ENCODE results near the gene GPC3. TPM values are rescaled to one million over a fixed set of nuclear protein-coding genes. Genes with fewer than 3 reads are reported as not detected.
"Not testable (repeated sequence)": the region's sequence is repeated elsewhere in the genome, so short reads cannot be mapped to it uniquely, and the experiment has no call there.

GPC3 gene
- not detected in 2 replicates for total RNA-seq

DNA sequence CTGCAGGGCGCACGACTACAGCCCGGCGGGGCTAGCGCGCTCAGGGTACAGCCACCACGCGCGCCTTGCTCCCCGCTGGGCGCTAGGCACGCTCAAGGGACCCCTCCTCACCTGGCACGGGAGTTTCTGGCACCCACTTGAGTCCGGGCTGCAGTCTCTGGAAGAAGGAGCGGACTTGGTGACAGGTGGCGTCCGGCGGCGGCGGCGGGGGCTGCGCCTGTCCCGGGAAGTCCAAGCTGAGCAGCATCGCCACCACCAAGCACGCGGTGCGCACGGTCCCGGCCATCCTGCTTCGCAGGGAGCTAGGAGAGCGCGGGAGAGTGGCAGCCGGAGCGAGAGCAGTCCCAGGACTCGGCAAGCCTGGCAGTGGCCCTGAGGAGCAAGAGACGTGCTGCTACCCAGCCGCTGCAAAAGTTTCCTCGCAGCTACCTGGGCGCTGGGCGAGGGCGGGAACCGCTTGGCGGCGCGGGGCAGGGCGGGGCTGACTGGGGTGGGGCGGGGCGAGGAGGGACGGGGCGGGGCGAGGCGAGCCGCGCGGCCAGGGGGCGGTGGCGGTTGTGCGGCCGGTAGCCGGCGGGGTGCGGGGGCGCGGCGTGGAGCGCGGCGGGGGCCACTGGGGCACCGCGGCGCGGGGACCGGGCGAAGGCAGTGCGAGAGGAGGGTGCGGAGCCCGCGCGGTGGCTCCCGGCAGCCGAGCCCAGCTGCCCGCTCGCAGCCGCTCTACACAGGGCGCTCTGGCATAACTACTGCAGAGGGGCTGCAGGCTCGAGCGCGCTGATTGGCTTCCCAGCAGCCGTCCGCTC is at the start of gene GPC3:
Gene GPC3, minus strand, starts transcription at position 431 of the 803 bp plus-strand sequence.
- DNase-seq (ENCODE audit: low read depth in 2 of 2), result peak; percentile 6 to 25

GRCh38 chrX:134032441-134032840 is 47.0 kb upstream of the GPC3 start:
- DNase-seq (ENCODE audit: low read depth in 2 of 2), result no peak

- peak; percentile 27 to 42 for DNase-seq (ENCODE audit: low read depth in 2 of 2)
Observed at GRCh38 chrX:134026565-134027311, 41.3 kb upstream of the GPC3 start.

DNA sequence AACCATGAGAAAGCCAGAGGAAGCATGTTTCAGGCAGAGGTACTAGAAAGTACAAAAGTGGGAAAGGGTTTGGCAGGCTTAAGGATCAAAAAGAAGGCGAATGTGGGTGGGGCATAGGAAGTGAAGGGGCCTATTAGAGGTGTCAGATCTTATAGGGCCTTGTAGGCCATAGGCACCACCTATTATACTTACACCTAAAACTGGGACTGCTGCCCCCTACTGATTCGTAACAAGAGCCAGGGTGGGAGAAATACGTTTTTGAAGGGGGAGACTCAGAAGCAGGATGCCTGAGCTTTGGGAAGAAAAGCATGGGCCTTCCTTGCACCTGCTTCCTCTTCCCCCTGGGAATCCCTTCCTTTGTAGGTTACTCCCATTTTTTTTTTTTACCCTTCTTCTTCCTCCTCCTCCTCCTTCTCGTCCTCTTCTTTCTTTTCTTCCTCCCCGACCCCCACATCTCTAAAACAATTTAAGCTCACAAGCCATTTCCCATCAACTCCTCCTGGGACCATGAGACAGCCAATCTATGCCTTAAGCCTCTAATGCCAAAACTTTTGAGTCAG is 40.7 kb upstream of the GPC3 start:
- no peak for DNase-seq (ENCODE audit: low read depth in 2 of 2)

DNA sequence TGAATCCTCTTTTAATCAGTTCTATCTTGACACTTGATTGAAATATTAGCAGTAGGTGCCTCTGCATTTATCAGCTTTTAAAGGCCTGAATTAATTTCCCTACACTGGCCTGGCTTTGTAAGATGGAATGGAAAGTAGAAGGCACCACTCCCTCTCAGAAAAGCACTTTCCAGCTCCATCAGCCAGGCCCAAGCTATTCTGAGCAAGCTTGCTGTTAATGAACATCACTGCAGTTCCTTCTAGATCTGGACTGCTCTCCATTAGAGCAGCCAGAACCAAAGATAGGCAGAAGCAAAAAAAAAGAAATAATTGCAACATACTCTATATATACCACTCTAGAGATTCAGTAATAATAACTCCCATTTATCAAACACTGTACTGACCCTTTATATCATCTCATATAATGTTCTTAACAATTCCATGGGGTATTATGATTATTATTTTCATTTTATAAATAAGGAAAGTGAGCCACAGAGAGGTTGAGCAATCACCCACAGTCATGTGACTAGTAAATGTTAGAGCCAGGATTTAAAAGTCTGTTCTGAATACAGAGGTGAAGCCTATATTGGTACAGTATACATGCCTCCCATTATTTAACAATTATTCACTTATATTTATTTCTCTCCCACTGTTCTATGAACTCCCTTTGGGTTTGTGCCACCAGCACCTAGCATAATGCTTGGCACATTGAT is 39.4 kb upstream of the GPC3 start:
- no peak for DNase-seq (ENCODE audit: low read depth in 2 of 2)

- no peak for DNase-seq (ENCODE audit: low read depth in 2 of 2)
Observed at GRCh38 chrX:134023851-134024281, 38.5 kb upstream of the GPC3 start.

- no peak for DNase-seq (ENCODE audit: low read depth in 2 of 2)
Observed at GRCh38 chrX:134020910-134021309, 35.5 kb upstream of the GPC3 start.

GRCh38 chrX:134019567-134020206 is 34.3 kb upstream of the GPC3 start:
- no peak for DNase-seq (ENCODE audit: low read depth in 2 of 2)

GRCh38 chrX:134016309-134016708 is 30.9 kb upstream of the GPC3 start:
- DNase-seq (ENCODE audit: low read depth in 2 of 2), result not testable (repeated sequence)

DNA sequence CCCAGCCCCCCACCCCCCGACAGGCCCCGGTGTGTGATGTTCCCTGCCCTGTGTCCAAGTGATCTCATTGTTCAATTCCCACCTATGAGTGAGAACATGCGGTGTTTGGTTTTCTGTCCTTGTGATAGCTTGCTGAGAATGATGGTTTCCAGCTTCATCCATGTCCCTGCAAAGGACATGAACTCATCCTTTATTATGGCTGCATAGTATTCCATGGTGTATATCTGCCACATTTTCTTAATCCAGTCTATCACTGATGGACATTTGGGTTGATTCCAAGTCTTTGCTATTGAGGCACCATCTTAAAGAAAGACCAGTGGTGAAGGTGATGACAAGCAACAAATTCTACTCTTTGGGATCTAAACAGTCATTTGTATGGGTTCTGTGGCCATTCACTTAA is 30.1 kb upstream of the GPC3 start:
- DNase-seq (ENCODE audit: low read depth in 2 of 2), result not testable (repeated sequence)

DNA sequence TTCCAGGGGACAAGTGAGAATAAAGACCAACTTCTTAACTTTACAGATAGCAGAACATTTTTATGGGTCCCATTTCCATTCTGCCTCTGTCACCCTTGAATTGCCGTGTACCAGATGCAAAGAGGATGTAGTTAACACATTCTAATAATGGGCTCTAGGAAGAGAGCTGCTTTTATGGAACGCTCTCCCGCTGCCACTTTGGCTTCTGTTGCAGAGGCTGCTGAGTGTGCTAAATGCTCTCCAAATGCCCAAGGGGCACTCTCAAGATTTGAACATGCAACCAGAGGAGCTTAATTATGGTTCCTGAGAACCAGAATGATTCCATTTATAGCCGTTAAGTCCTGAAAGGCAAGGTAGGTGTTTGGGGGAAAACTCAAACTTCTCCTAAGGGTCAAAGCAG is 28.1 kb upstream of the GPC3 start:
- DNase-seq (ENCODE audit: low read depth in 2 of 2), result no peak

DNA sequence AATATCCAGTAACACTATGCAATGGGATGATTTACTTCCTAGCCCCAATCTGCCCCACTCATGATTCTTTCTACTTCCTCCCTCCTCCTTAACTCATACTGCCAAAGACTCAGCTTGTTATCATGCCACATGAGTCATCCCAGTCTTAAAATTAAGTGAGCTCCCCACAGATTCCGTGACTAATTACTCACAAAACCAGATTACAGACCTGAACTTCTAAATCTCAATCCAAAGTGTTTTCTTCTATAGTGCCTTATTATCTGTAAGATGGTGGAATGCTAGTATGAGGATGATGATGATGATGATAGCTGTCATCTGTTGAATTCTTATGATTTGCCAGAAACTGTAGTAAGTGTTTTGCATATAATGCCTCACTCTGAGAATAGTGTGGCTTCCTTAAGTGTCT is 27.7 kb upstream of the GPC3 start:
- no peak for DNase-seq (ENCODE audit: low read depth in 2 of 2)

GRCh38 chrX:134010690-134011089 is 25.3 kb upstream of the GPC3 start:
- peak in 1 of 2 donors; percentile 6 for DNase-seq (ENCODE audit: low read depth in 2 of 2)

DNA sequence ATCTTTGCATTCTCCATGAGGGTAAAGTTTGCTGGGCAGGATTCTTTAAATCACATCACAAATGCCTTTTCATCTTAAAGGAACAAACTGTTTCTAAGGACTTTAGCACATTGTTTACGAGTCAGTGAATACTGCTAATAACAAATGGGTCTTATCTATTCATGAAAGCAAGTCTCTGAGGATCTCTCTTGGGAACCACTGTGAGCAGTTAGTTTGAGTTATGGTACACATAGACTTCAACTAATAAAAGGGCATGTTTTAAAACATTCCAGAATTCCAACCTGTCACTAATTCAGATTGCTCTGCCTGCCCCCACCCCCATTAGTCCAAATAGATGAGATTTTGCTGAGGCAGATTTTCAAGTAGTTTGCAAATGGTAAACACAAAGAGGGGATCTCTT is 22.3 kb upstream of the GPC3 start:
- no peak for DNase-seq (ENCODE audit: low read depth in 2 of 2)

- no peak for DNase-seq (ENCODE audit: low read depth in 2 of 2)
Observed at GRCh38 chrX:134006484-134007161, 21.2 kb upstream of the GPC3 start.

DNA sequence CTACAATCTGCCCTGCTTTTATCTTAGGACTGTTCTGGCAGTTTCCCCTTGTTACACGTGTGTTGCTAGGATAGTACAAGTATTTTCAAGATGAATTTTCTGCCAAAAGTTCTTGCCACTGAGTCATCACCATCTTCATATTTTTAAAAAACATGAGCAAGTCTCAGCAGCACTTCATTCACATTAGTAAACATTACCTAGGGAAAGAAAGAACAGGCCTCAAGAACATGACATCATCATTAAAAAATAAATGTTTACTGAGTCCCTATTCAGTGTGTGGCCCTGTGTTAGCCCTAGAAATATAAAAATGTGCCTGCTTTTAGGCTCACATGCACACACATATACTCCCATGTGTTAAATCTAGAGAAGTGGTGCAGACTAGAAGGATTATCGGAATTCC is 18.7 kb upstream of the GPC3 start:
- DNase-seq (ENCODE audit: low read depth in 2 of 2), result no peak

- no peak for DNase-seq (ENCODE audit: low read depth in 2 of 2)
Observed at GRCh38 chrX:134002921-134003615, 17.7 kb upstream of the GPC3 start.

DNA sequence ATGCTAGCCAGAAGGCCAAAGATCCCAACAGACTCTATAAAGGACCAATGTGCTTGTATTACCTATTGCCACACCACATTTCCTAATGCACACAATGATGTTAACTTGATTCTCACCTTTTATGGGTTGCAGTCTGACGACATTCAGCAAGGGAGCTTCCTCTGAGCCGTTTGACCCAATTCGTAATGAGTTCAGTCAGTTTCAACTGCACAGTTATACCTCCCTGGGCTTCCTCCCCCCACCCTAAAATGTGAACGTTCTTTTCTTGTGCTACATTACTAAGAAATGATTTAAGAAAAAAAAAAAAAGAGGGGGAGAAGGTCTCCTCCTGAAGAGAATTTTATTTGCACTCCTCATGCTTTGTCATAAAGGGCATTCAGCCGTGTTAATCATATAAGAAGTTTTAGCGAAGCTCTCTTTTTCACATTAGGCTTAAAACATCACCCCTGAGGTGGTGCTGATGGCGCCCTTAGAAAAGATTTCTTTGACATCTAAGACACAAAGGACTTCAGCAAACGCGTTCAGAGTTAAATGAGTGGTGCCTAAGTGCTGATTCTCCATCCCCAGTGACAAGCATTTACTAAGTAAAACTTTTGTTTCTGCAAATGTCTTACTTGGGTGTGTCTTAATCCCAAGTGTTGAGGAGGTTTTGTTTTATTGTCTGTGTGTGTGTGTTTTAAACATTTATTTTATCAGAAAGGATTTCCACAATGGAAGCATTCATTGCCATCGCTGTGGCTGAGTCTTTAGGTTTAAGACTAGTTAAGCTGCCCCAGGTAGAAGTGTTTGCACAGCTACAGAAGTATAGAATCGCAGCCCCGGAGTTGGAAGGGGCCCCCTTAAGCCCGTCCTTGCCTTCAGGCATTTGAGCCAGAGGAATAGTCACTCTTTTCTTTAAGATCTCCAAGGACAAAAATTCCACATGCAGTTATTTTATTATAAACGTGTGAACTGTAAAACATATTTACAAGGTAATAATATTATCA is 15.2 kb upstream of the GPC3 start:
- no peak for DNase-seq (ENCODE audit: low read depth in 2 of 2)

Measured in lung microvascular endothelial cell (primary cell).